ENCODE data around the gene CACNG1.
"Not testable (repeated sequence)": the region's sequence is repeated elsewhere in the genome, so short reads cannot be mapped to it uniquely, and the experiment has no call there.

The CACNG1 gene

GRCh38 chr17:67079491-67079890, 35.1 kb downstream of the CACNG1 start:
- DNase-seq (ENCODE audit: low read depth) = no peak

DNA sequence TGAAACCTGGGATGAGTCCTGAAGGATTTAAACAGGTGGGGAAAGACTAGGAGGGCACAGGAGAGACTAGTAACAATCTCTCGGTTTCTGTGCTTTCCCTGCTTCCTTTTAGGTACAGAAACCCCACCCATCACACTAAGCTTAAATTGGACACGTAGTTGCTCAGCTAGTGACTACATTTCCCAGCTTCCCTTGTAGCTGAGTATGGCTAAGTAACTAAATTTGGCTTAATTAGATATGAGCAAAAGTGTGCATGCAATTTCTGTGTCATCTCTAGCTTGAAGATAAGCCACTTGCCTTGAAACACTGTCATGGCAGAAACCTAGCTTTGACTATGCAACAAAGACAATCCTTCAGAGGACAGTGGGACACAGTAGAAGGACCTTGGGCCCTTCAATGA, 36.5 kb downstream of the CACNG1 start:
- no peak for DNase-seq (ENCODE audit: low read depth)

GRCh38 chr17:67082107-67082506, 37.8 kb downstream of the CACNG1 start:
- no peak for DNase-seq (ENCODE audit: low read depth)

GRCh38 chr17:67085406-67085805, 41.1 kb downstream of the CACNG1 start:
- no peak for DNase-seq (ENCODE audit: low read depth)

DNA sequence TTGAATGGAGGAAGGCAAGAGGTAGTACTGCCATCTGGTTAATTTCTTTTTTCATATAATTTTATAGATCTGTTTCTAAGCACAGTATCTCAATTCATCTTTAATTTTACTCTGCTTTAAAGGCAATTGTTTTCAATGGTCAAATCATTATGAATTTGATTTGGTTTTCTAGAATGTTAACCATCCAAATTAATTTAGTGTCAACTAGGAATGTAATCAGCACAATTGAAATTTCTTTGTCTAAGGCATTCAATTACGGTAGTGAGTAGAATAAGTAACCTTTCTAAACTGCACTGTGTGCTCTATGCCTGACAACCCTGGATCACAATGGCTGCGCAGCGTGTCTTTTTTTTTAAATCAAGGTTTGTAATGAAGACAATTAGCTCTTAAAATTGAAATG, 44.3 kb downstream of the CACNG1 start:
- no peak for DNase-seq (ENCODE audit: low read depth)

GRCh38 chr17:67090341-67090740, 46.0 kb downstream of the CACNG1 start:
- no peak for DNase-seq (ENCODE audit: low read depth)

- DNase-seq (ENCODE audit: low read depth) = no peak
Observed at GRCh38 chr17:67092291-67092690, 47.9 kb downstream of the CACNG1 start.

DNA sequence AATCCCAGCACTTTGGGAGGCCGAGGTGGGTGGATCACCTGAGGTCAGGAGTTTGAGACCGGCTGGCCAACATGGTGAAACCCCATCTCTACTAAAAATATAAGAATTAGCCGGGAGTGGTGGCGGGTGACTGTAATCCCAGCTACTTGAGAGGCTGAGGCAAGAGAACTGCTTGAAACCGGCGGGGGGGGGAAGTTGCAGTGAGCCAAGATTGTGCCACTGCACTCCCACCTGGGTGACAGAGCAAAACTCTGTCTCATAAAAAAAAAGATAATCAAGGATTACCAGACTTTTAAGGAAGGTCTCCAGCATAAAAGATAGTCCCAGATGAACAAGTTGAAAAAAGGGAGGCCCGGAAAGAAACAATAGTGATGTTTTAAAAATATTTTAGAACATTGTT, 48.4 kb downstream of the CACNG1 start:
- DNase-seq (ENCODE audit: low read depth) = not testable (repeated sequence)

GRCh38 chr17:67093348-67093747, 49.0 kb downstream of the CACNG1 start:
- no peak for DNase-seq (ENCODE audit: low read depth)

GRCh38 chr17:67095291-67095690, 50.9 kb downstream of the CACNG1 start:
- not testable (repeated sequence) for DNase-seq (ENCODE audit: low read depth)

GRCh38 chr17:67095803-67096202, 51.4 kb downstream of the CACNG1 start:
- no peak for DNase-seq (ENCODE audit: low read depth)

- DNase-seq (ENCODE audit: low read depth) = no peak
Observed at GRCh38 chr17:67096609-67097008, 52.3 kb downstream of the CACNG1 start.

DNA sequence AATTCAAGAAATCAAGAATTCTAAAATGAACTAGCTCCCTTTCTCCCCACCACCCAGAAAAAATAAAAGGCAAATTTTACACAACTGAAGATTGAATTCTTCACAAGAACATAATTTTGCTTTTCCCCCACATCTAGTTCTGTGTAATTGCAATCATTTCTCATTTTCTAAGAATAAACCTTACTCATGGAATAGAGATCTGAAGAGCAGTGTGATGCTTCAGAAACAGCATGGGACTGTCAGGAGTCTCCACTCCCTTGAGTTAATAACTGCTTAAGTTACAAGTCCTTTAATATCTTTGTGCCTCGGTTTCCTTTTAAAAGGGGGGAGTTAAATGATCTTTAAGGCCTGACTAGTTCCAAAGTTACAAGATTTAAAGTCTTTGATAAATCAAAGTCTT, 53.7 kb downstream of the CACNG1 start:
- no peak for DNase-seq (ENCODE audit: low read depth)

GRCh38 chr17:67104641-67105040, 60.3 kb downstream of the CACNG1 start:
- not testable (repeated sequence) for DNase-seq (ENCODE audit: low read depth)

GRCh38 chr17:67105213-67105612, 60.9 kb downstream of the CACNG1 start:
- DNase-seq (ENCODE audit: low read depth) = no peak
